HG02763 (cell line): Measurements from ENCODE around the gene SPIRE1.

Source experiments
- ATAC-seq: cut with Tn5 transposase; IDR thresholded peaks from one replicate; pipeline ENCODE4 v1.9.1; 2021; ENCODE audit warnings: mild to moderate bottlenecking, moderate library complexity; ENCODE audit not compliant: unreplicated experiment

The SPIRE1 gene

GRCh38 chr18:12455496-12455895 is 202.4 kb downstream of the SPIRE1 start:
- ATAC-seq = no peak

- ATAC-seq = no peak
Observed at GRCh38 chr18:12452784-12453183, 205.1 kb downstream of the SPIRE1 start.

- ATAC-seq = no peak
Observed at GRCh38 chr18:12451428-12451827, 206.5 kb downstream of the SPIRE1 start.

GRCh38 chr18:12449051-12449785 is 208.7 kb downstream of the SPIRE1 start:
- no peak for ATAC-seq

GRCh38 chr18:12445554-12445953 is 212.4 kb downstream of the SPIRE1 start:
- ATAC-seq = no peak

- no peak for ATAC-seq
Observed at GRCh38 chr18:12443551-12443950, 214.4 kb downstream of the SPIRE1 start.

- no peak for ATAC-seq
Observed at GRCh38 chr18:12442946-12443345, 215.0 kb downstream of the SPIRE1 start.

- ATAC-seq = no peak
Observed at GRCh38 chr18:12441475-12442034, 216.4 kb downstream of the SPIRE1 start.

- ATAC-seq = no peak
Observed at GRCh38 chr18:12438257-12438656, 219.7 kb downstream of the SPIRE1 start.

GRCh38 chr18:12435867-12436266 is 222.0 kb downstream of the SPIRE1 start:
- ATAC-seq = no peak

- no peak for ATAC-seq
Observed at GRCh38 chr18:12434541-12434929, 223.4 kb downstream of the SPIRE1 start.

GRCh38 chr18:12433829-12434540 is 223.9 kb downstream of the SPIRE1 start:
- no peak for ATAC-seq

- no peak for ATAC-seq
Observed at GRCh38 chr18:12432881-12433280, 225.0 kb downstream of the SPIRE1 start.

GRCh38 chr18:12432196-12432595 is 225.7 kb downstream of the SPIRE1 start:
- ATAC-seq = no peak

- ATAC-seq = no peak
Observed at GRCh38 chr18:12431561-12431960, 226.3 kb downstream of the SPIRE1 start.

- ATAC-seq = no peak
Observed at GRCh38 chr18:12430137-12430990, 227.5 kb downstream of the SPIRE1 start.

- ATAC-seq = no peak
Observed at GRCh38 chr18:12429556-12429955, 228.4 kb downstream of the SPIRE1 start.

GRCh38 chr18:12428923-12429322 is 229.0 kb downstream of the SPIRE1 start:
- ATAC-seq = no peak

GRCh38 chr18:12426924-12427323 is 231.0 kb downstream of the SPIRE1 start:
- no peak for ATAC-seq

GRCh38 chr18:12424252-12424651 is 233.7 kb downstream of the SPIRE1 start:
- no peak for ATAC-seq

- ATAC-seq = no peak
Observed at GRCh38 chr18:12423820-12424219, 234.1 kb downstream of the SPIRE1 start.
